HCEC 1CT (cell line): ENCODE data around the gene SEC24B.

ENCODE experiments used
- DNase-seq: peaks from one replicate; pipeline ENCODE4 v3.0.0-alpha.2; 2017

The SEC24B gene

GRCh38 chr4:109433205-109434006 is at the start of gene SEC24B:
Gene SEC24B (plus strand): TSS chr4:109433815. CDS start chr4:109433870, 55 bp downstream.
- DNase-seq = peak; percentile 65

DNA sequence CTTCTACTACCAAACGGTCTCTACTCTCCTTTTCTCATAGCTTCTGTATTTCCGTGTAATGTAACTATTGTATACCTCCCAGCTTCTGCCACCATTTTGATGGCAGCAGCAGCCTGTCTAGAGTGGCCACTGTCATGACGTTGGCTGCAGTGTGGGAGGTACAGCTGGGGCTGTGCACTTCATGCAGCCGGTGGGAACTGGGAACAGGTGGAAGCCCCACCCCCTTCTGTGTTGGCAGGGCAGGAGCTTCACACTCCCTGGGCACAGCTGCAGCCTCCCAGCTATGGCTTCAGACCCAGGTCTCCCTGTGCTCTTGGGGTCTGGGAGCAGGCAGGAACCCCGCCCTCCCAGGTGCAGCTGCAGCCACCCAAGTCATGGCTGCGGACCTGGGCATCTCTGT is 49.8 kb upstream of the SEC24B start:
- no peak for DNase-seq

GRCh38 chr4:109385260-109385659 is 48.4 kb upstream of the SEC24B start:
- DNase-seq = no peak

GRCh38 chr4:109389369-109390114 is 44.1 kb upstream of the SEC24B start:
- no peak for DNase-seq

DNA sequence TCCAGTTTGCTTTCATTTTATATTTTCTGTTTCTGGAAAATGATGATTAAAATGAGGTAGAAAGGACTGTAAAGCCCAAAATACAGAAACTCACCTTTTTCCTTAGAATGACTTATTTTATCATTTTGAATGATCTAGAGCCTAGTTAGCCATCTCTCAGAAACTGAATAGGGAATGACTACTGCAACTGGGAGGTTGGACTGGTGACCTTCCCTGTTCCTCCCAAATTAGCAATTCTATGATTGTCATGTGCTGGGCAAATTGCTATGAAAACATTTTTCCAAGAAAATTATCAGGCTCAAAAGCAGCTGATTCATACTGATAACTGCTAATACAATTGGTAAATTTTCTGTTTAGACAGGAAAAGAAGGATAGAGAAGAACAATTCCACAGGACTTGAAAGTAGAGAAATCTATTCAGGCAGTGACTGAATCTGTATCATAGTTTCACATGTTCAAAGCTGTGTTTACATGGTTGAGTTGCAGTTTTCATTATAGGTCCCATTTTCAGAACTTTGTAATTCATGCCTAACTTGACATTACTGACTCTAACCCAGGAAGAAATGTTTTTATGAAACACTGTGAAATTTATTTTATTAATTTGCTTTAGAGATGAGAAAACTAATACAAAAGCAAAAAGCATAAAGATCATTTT is 43.4 kb upstream of the SEC24B start:
- DNase-seq = no peak

DNA sequence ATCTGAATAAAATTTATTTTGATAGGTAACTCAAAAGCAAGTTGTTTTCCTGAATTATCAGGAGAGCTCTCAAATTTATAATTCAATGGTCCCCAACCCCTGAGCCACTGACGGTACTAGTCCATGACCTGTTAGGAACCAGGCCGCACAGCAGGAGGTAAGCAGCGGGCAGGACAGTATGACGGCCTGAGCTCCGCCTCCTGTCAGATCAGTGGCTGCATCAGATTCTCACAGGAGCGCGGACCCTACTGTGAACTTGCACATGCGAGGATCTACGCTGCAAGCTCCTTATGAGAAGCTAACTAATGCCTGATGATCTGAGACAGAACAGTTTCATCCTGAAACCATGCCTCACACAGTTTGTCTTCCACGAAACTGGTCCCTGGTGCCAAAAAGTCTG is 37.9 kb upstream of the SEC24B start:
- no peak for DNase-seq

GRCh38 chr4:109398928-109399327 is 34.7 kb upstream of the SEC24B start:
- no peak for DNase-seq

DNA sequence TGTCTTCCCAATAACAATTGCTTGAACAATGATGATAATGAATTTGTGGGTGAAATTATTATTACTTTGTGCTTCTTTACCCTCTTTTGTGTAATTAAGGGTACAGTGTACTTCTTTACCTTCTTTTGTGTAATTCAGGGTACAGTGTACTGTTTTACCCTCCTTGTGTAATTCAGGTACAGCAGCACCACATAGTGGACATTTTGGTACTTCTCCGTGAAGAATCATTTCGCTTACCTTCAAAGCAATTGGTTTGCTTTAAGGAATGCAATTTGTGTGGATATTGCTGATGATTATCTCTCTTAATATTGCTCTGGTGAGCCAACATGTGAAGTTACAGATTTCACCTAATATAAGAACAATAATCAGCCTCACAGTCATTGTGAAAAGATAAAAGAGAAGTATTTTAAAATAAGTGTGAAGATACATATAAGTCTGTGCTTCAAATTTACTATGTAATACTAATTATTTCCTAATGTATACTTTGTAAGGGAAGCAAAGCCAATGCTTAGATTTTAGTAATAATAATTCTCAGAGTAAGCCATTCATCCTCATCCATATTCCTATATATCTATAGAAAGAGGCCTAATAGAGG is 27.2 kb upstream of the SEC24B start:
- peak; percentile 36 for DNase-seq

- no peak for DNase-seq
These were observed 26.4 kb upstream of the SEC24B start for GRCh38 chr4:109407027-109407737.

DNA sequence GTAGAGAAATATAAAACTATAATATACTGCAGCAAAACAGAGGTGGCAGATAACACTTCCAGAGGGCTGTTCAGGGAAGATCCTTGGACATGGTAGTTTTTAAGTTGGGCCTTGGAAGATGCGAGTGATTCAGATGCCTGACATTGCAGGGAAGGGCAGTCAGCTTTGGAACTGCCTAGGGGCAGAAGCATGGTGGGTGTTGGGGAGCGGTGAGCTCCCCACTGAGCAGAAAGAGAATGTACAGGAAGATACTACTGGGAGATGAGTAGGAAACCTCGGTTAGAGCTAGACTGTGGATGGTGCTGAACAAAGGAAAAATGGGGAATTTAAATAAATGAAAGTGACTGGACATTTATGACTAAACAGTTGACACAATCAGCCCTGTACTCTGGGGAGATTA is 24.9 kb upstream of the SEC24B start:
- DNase-seq = no peak

DNA sequence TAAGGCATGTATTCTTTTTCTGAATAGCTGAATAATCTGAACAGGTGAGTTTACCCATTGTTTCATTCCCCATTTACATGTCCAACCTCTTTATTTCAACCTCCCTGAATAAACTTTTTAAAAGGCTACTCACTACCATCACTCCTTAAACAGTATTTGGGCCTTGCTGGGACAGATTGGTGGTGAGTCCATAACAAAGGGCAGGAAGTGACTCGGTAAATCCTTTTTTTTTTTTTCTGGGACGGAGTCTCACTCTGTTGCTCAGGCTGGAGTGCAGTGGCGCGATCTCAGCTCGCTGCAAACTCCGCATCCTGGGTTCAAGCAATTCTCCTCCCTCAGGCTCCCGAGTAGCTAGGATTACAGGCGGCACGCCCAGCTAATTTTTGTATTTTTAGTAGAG is 23.4 kb upstream of the SEC24B start:
- DNase-seq = no peak

GRCh38 chr4:109410776-109411175 is 22.8 kb upstream of the SEC24B start:
- no peak for DNase-seq

- no peak for DNase-seq
These were observed 21.7 kb upstream of the SEC24B start for GRCh38 chr4:109411964-109412363.

GRCh38 chr4:109412776-109413175 is 20.8 kb upstream of the SEC24B start:
- no peak for DNase-seq

- DNase-seq = no peak
These were observed 18.7 kb upstream of the SEC24B start for GRCh38 chr4:109414938-109415337.

GRCh38 chr4:109418588-109418987 is 15.0 kb upstream of the SEC24B start:
- DNase-seq = no peak

- no peak for DNase-seq
These were observed 13.9 kb upstream of the SEC24B start for GRCh38 chr4:109419679-109420078.

GRCh38 chr4:109424093-109424841 is 9.3 kb upstream of the SEC24B start:
- no peak for DNase-seq

GRCh38 chr4:109425405-109425804 is 8.2 kb upstream of the SEC24B start:
- no peak for DNase-seq

DNA sequence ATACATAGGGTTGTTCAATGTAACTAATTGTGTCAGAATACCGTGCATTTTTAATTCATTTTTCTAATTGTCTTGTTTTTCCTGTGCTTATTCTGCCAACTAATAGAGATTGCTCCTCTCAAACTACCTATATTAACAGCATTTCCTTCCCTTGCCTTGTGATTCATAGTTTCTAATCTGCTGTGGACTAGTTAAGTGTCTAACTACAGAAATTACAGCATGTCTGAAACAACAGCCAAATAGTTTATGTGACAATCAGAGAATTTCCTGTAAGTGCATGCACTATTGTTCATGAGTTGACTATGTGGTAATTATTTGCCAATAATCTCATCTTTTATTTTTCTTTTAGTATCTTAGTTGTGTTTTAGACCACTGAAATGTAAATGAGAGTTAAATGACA is 4.1 kb upstream of the SEC24B start:
- DNase-seq = no peak

DNA sequence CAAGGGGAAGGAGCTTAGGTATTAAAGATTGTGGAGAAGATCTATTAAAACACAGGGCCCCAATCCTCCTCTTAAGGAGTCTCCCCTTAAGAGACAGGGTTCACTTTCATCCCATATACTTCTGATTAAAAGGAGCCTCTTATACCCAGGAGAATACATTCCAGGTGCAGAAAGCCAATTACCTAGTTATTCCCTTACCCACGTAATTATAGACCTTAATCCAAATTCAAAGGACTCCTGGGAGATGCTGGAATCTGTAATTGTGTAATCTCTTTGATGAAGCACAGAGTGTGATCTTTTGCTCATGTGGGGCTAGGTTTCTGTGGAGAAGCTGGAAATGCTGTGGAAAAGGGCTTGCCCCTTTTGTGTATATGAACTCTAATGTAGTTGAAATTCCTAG is 1.4 kb upstream of the SEC24B start:
- no peak for DNase-seq

DNA sequence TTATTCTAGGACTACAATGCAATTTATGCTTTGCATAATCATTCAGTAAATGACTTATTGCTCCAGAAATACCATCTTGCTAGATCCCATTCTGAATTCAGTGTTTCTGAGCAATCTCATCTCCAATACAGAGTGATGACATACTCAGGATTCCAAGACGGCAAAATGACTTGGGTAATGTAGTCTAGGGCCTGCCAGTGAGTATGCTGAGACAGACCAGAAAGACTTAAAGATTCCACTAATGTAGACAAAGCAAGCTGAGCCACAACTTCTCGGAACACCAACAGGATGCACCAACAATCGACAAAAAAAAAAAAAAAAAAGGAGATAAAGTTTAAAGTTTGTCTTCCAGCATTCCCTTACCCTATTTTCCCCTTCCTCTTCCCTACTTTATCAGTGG is 919 bp upstream of the SEC24B start:
- peak; percentile 40 for DNase-seq
